A673 (cell line): ENCODE results near the gene HOXA13.

Source experiments
- EZH2 ChIP-seq: fragments of 200-600 bp; sonication (generic); IDR thresholded peaks from 2 replicates; pipeline ENCODE4 v1.6.1; 2017; ENCODE audit warnings: borderline replicate concordance, low read depth, mild to moderate bottlenecking, mixed read lengths, antibody characterized with exemption, low read length; ENCODE audit not compliant: poor library complexity, severe bottlenecking
- TF ChIP-seq, protein P1 (sequence below): fragments of 300-800, 200-600 bp; sonication (generic); conservative IDR thresholded peaks from 2 replicates; pipeline ENCODE4 v1.5.1; 2017; ENCODE audit warnings: low read depth, mild to moderate bottlenecking, antibody characterized with exemption, low read length, moderate library complexity, mixed read lengths

DNA sequence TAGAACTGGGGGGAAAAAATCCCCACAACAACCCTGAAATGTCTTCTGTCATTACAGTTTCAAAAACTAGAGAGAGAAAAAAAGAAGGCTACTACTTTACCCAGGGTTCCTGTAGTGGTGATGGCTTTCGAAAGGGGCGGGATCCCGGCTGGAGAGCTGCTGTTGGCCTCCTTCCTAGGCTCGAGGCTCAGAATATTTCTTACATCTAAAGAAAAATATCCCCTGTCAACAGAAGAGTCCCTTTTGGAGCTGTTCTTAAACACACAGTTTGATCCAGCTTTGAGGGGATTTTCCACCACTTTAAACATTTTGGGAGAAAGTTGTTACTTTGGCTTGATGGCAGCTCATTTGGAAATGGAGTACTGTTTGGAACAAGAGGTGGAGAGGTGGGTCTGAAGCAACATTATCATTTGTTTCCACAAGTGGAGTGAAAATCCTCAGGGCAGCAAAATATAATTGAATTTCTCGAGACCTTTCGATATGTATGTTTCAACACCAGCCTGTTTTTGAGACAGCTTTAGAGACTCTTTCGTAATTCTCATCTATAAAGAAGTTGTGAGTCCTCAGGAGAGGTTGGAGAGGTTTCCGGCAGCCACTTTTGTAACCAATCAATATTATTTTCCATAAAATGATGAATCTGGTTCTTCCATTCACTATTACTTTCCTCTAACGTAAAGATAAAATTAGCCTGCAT is 5.1 kb downstream of the HOXA13 start:
- TF ChIP-seq, protein P1, sequence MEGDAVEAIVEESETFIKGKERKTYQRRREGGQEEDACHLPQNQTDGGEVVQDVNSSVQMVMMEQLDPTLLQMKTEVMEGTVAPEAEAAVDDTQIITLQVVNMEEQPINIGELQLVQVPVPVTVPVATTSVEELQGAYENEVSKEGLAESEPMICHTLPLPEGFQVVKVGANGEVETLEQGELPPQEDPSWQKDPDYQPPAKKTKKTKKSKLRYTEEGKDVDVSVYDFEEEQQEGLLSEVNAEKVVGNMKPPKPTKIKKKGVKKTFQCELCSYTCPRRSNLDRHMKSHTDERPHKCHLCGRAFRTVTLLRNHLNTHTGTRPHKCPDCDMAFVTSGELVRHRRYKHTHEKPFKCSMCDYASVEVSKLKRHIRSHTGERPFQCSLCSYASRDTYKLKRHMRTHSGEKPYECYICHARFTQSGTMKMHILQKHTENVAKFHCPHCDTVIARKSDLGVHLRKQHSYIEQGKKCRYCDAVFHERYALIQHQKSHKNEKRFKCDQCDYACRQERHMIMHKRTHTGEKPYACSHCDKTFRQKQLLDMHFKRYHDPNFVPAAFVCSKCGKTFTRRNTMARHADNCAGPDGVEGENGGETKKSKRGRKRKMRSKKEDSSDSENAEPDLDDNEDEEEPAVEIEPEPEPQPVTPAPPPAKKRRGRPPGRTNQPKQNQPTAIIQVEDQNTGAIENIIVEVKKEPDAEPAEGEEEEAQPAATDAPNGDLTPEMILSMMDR: no peak
- TF ChIP-seq EZH2: peak; percentile 26
